ENCODE results near the gene ZBTB40.

ZBTB40 gene

DNA sequence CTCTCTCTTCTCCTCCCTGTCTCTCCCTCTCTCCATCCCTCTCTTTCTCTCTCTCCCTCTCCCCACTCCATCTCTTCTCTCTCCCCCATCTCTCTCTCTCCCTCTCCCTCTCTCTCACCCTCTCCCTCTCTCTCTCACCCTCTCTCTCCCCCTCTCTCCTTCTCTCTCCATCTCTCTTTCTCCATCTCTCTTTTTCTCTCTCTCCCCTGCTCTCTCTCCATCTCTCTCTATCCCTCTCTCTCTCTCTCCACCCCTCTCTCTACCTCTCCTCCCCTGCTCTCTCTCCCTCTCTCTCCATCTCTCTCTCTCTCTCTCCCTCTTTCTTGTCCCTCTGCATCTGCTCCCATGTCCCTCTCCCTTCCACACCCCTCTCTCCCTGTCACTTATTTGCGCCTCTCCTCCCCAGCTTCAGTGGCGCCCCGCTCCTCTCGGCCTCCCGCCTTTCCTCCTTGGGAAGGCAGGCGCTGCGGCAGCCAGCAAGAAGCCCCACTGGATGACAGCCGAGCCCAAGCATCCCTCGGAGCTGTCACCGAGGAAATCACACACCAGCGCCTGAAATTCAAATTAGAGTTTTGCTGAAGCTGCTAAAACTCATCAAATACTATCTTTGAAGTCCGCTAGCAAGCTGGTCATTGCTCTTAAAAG is 96.3 kb downstream of the ZBTB40 start:
- Histone ChIP-seq H3K4me1 (ENCODE audit: control insufficient read depth, insufficient read depth, low read length, poor library complexity, severe bottlenecking) (no peaks in the 10 kb centered on the region), H3K4me3 (ENCODE audit: insufficient read depth, low read depth, low read length, poor library complexity, severe bottlenecking) (no peak overlapping the region), H3K9me3 (ENCODE audit: control insufficient read depth, low read length) (no peaks in the 10 kb centered on the region), H3K27ac (ENCODE audit: insufficient read depth, low read length, poor library complexity, severe bottlenecking) (no peak overlapping the region), H3K36me3 (ENCODE audit: control insufficient read depth, insufficient read depth, low read length) (no peaks in the 10 kb centered on the region), H3K27me3 (replicated peaks; ENCODE audit: control insufficient read depth, insufficient read depth, low read length, poor library complexity, severe bottlenecking) (no peaks in the 10 kb centered on the region)
- DNase-seq, result no peak

- no peak for DNase-seq
- Histone ChIP-seq H3K27me3 (replicated peaks; ENCODE audit: control insufficient read depth, insufficient read depth, low read length, poor library complexity, severe bottlenecking) (no peaks in the 10 kb centered on the region), H3K9me3 (ENCODE audit: control insufficient read depth, low read length) (no peaks in the 10 kb centered on the region), H3K4me3 (ENCODE audit: insufficient read depth, low read depth, low read length, poor library complexity, severe bottlenecking) (no peak overlapping the region), H3K4me1 (ENCODE audit: control insufficient read depth, insufficient read depth, low read length, poor library complexity, severe bottlenecking) (no peaks in the 10 kb centered on the region), H3K27ac (ENCODE audit: insufficient read depth, low read length, poor library complexity, severe bottlenecking) (no peak overlapping the region), H3K36me3 (ENCODE audit: control insufficient read depth, insufficient read depth, low read length) (no peaks in the 10 kb centered on the region)
Measured at GRCh38 chr1:22550021-22550420, 98.4 kb downstream of the ZBTB40 start.

- no peak for DNase-seq
- Histone ChIP-seq H3K4me1 (ENCODE audit: control insufficient read depth, insufficient read depth, low read length, poor library complexity, severe bottlenecking) (no peaks in the 10 kb centered on the region), H3K27ac (ENCODE audit: insufficient read depth, low read length, poor library complexity, severe bottlenecking) (no peak overlapping the region), H3K36me3 (ENCODE audit: control insufficient read depth, insufficient read depth, low read length) (no peaks in the 10 kb centered on the region), H3K4me3 (ENCODE audit: insufficient read depth, low read depth, low read length, poor library complexity, severe bottlenecking) (no peak overlapping the region), H3K27me3 (replicated peaks; ENCODE audit: control insufficient read depth, insufficient read depth, low read length, poor library complexity, severe bottlenecking) (peaks cover 7% of the 10 kb centered on the region), H3K9me3 (ENCODE audit: control insufficient read depth, low read length) (no peaks in the 10 kb centered on the region)
Measured at GRCh38 chr1:22551591-22551990, 99.9 kb downstream of the ZBTB40 start.

DNA sequence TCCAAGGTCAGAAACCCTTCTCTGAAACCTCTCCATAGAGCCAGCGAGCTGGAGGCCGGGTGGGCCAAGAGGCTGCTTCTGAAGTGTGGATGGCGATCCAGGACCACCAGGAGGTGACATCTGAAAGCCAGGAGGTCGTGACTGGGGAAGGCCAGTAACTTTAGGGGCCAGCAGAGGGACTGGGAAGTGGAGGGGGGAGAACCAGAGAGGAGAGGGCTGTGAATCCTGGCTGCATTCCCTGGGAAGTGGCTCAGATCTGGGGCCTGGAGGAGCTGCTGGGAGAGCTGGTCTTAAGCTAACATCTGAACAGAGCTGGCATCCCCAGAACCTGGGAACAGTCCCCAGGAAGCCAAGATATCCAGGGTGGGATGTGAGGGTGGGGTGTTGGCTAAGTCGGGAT is 100.4 kb downstream of the ZBTB40 start:
- peaks cover 7% of the 10 kb centered on the region for H3K27me3 ChIP-seq (replicated peaks; ENCODE audit: control insufficient read depth, insufficient read depth, low read length, poor library complexity, severe bottlenecking)
- no peaks in the 10 kb centered on the region for H3K36me3 ChIP-seq (ENCODE audit: control insufficient read depth, insufficient read depth, low read length)
- H3K4me1 ChIP-seq (ENCODE audit: control insufficient read depth, insufficient read depth, low read length, poor library complexity, severe bottlenecking), result no peaks in the 10 kb centered on the region
- no peaks in the 10 kb centered on the region for H3K9me3 ChIP-seq (ENCODE audit: control insufficient read depth, low read length)
- DNase-seq, result no peak
- H3K4me3 ChIP-seq (ENCODE audit: insufficient read depth, low read depth, low read length, poor library complexity, severe bottlenecking), result no peak overlapping the region
- H3K27ac ChIP-seq (ENCODE audit: insufficient read depth, low read length, poor library complexity, severe bottlenecking), result no peak overlapping the region

- no peaks in the 10 kb centered on the region for H3K36me3 ChIP-seq (ENCODE audit: control insufficient read depth, insufficient read depth, low read length)
- DNase-seq, result no peak
- H3K27ac ChIP-seq (ENCODE audit: insufficient read depth, low read length, poor library complexity, severe bottlenecking), result no peak overlapping the region
- peaks cover 7% of the 10 kb centered on the region for H3K27me3 ChIP-seq (replicated peaks; ENCODE audit: control insufficient read depth, insufficient read depth, low read length, poor library complexity, severe bottlenecking)
- no peak overlapping the region for H3K4me3 ChIP-seq (ENCODE audit: insufficient read depth, low read depth, low read length, poor library complexity, severe bottlenecking)
- no peaks in the 10 kb centered on the region for H3K4me1 ChIP-seq (ENCODE audit: control insufficient read depth, insufficient read depth, low read length, poor library complexity, severe bottlenecking)
- no peaks in the 10 kb centered on the region for H3K9me3 ChIP-seq (ENCODE audit: control insufficient read depth, low read length)
Measured at GRCh38 chr1:22553104-22553880, 101.6 kb downstream of the ZBTB40 start.

DNA sequence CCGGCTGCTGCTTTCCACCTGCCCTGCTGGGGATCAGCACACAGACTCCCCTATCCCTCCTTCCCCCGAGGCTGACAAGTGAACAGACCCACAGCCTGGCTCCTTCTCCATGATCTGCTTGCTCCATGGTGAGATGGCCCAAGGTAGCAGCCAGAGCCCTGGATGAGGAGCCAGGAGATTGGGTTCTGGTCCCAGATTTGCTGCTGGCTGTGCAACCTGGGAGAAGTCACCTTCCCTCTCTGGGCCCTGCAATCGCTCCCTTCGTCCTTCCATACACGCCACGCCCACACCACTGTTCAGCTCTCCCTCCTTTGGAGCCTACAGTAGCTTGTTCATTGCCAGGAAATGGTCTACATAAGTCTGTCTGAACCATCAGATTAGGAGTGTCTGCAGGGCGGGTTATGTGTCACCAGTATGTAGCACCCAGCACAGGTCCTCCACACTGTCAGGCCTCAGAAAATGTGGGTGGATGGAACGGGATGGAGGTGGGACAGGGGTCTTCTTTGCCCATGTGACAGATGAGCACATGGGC is 102.4 kb downstream of the ZBTB40 start:
- no peaks in the 10 kb centered on the region for H3K36me3 ChIP-seq (ENCODE audit: control insufficient read depth, insufficient read depth, low read length)
- no peak overlapping the region for H3K4me3 ChIP-seq (ENCODE audit: insufficient read depth, low read depth, low read length, poor library complexity, severe bottlenecking)
- H3K4me1 ChIP-seq (ENCODE audit: control insufficient read depth, insufficient read depth, low read length, poor library complexity, severe bottlenecking), result no peaks in the 10 kb centered on the region
- no peaks in the 10 kb centered on the region for H3K9me3 ChIP-seq (ENCODE audit: control insufficient read depth, low read length)
- no peak for DNase-seq
- H3K27me3 ChIP-seq (replicated peaks; ENCODE audit: control insufficient read depth, insufficient read depth, low read length, poor library complexity, severe bottlenecking), result peaks cover 7% of the 10 kb centered on the region
- no peak overlapping the region for H3K27ac ChIP-seq (ENCODE audit: insufficient read depth, low read length, poor library complexity, severe bottlenecking)

GRCh38 chr1:22555371-22555656 is 103.7 kb downstream of the ZBTB40 start:
- H3K27me3 ChIP-seq (replicated peaks; ENCODE audit: control insufficient read depth, insufficient read depth, low read length, poor library complexity, severe bottlenecking), result peaks cover 7% of the 10 kb centered on the region
- H3K36me3 ChIP-seq (ENCODE audit: control insufficient read depth, insufficient read depth, low read length), result no peaks in the 10 kb centered on the region
- H3K27ac ChIP-seq (ENCODE audit: insufficient read depth, low read length, poor library complexity, severe bottlenecking), result no peak overlapping the region
- no peaks in the 10 kb centered on the region for H3K4me1 ChIP-seq (ENCODE audit: control insufficient read depth, insufficient read depth, low read length, poor library complexity, severe bottlenecking)
- no peak for DNase-seq
- no peaks in the 10 kb centered on the region for H3K9me3 ChIP-seq (ENCODE audit: control insufficient read depth, low read length)
- H3K4me3 ChIP-seq (ENCODE audit: insufficient read depth, low read depth, low read length, poor library complexity, severe bottlenecking), result no peak overlapping the region

GRCh38 chr1:22556391-22557104 is 104.9 kb downstream of the ZBTB40 start:
- H3K9me3 ChIP-seq (ENCODE audit: control insufficient read depth, low read length), result no peaks in the 10 kb centered on the region
- no peak for DNase-seq
- peaks cover 7% of the 10 kb centered on the region for H3K27me3 ChIP-seq (replicated peaks; ENCODE audit: control insufficient read depth, insufficient read depth, low read length, poor library complexity, severe bottlenecking)
- H3K4me1 ChIP-seq (ENCODE audit: control insufficient read depth, insufficient read depth, low read length, poor library complexity, severe bottlenecking), result no peaks in the 10 kb centered on the region
- no peak overlapping the region for H3K27ac ChIP-seq (ENCODE audit: insufficient read depth, low read length, poor library complexity, severe bottlenecking)
- H3K36me3 ChIP-seq (ENCODE audit: control insufficient read depth, insufficient read depth, low read length), result no peaks in the 10 kb centered on the region
- no peak overlapping the region for H3K4me3 ChIP-seq (ENCODE audit: insufficient read depth, low read depth, low read length, poor library complexity, severe bottlenecking)

DNA sequence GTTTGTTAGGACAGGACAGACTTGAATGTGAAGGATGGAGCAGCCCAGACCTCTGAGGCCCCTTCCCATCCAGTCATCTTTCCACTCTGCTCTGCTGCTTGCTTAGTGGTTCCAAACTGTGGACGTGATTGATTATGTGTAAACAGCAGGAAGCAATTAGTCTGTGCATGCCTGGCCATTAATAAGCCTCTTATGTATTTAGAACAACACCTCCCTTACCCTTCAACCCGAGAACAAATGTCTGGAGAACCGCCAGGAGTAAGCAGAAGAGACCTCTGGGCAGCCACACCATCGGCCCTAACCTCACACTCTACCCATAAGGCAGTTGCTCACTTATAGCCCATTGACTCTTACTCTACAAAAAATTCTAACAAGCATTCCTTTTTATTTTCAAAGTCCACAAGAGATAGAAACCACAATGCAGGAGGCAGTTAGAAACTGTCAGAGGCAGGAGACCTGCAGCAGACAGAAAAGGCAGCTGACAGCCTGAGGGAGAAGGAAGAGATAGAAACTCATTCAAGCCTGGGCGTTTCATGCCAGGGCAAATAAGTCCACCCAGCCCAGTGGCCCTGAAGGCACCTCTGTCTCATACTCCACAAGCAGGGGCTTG is 105.8 kb downstream of the ZBTB40 start:
- Histone ChIP-seq H3K27me3 (replicated peaks; ENCODE audit: control insufficient read depth, insufficient read depth, low read length, poor library complexity, severe bottlenecking) (peaks cover 16% of the 10 kb centered on the region), H3K27ac (ENCODE audit: insufficient read depth, low read length, poor library complexity, severe bottlenecking) (no peak overlapping the region), H3K4me3 (ENCODE audit: insufficient read depth, low read depth, low read length, poor library complexity, severe bottlenecking) (no peak overlapping the region), H3K4me1 (ENCODE audit: control insufficient read depth, insufficient read depth, low read length, poor library complexity, severe bottlenecking) (no peaks in the 10 kb centered on the region), H3K36me3 (ENCODE audit: control insufficient read depth, insufficient read depth, low read length) (no peaks in the 10 kb centered on the region), H3K9me3 (ENCODE audit: control insufficient read depth, low read length) (no peaks in the 10 kb centered on the region)
- DNase-seq, result no peak
